ENCODE data around the gene OSM.
"Not testable (repeated sequence)": the region's sequence is repeated elsewhere in the genome, so short reads cannot be mapped to it uniquely, and the experiment has no call there.

The OSM gene

DNA sequence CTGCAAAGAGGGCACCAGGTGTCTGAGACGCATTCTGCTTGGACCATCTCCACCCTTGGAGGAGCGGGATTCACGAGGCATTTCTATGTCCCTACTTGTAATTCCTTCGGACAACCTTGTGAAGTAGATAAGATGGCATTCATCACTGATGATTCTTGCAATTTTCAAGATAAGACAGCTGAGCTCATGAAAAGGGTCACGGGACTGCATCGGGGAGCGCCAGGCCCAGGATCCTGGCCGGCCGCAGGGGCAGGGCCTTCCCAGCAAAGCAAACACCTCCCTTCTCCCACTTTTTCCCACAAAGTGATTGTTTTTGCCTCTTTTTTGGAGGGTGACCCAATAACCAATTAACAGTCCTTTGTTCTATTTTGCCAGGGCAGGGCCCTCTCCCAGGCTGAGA is 28.5 kb downstream of the OSM start:
- Histone ChIP-seq H3K27me3 (ENCODE audit: insufficient read depth, low read length) (no peaks in the 10 kb centered on the region), H3K36me3 (ENCODE audit: insufficient read depth, low read depth, low read length) (peaks cover 4% of the 10 kb centered on the region; the same call in 1 of the 2 replicates), H3K9ac (ENCODE audit: low read depth, low read length) (no peak overlapping the region), H3K9me3 (ENCODE audit: insufficient read depth, low read depth, low read length) (no peaks in the 10 kb centered on the region), H3K4me1 (ENCODE audit: insufficient read depth, low read length) (peaks cover 27% of the 10 kb centered on the region), H3K4me3 (ENCODE audit: low read length) (no peak overlapping the region), H3K27ac (ENCODE audit: low read length) (no peak overlapping the region)

DNA sequence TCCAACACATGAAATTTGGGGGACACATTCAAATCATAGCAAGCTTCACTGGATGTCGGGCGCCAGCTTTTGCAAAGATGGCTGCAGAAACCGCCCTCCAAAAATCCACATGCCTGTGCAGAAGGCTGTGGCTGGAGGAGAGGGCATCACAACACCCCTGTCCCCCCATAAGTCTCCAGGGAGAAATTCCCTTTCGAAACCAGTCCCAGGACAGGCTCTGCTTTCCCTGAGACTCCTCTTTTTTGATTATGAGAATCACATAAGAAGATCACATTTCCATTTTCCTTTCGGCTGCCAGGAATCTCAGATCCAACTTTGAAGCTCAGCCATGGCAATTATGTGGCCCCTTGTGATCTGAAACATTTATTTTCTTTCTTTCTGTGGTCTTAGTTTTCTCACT is 29.8 kb downstream of the OSM start:
- no peaks in the 10 kb centered on the region for H3K36me3 ChIP-seq (ENCODE audit: insufficient read depth, low read depth, low read length)
- H3K9ac ChIP-seq (ENCODE audit: low read depth, low read length), result no peak overlapping the region
- no peaks in the 10 kb centered on the region for H3K9me3 ChIP-seq (ENCODE audit: insufficient read depth, low read depth, low read length)
- no peaks in the 10 kb centered on the region for H3K27me3 ChIP-seq (ENCODE audit: insufficient read depth, low read length)
- no peak overlapping the region for H3K4me3 ChIP-seq (ENCODE audit: low read length)
- no peak overlapping the region for H3K27ac ChIP-seq (ENCODE audit: low read length)
- peaks cover 29% of the 10 kb centered on the region for H3K4me1 ChIP-seq (ENCODE audit: insufficient read depth, low read length)

DNA sequence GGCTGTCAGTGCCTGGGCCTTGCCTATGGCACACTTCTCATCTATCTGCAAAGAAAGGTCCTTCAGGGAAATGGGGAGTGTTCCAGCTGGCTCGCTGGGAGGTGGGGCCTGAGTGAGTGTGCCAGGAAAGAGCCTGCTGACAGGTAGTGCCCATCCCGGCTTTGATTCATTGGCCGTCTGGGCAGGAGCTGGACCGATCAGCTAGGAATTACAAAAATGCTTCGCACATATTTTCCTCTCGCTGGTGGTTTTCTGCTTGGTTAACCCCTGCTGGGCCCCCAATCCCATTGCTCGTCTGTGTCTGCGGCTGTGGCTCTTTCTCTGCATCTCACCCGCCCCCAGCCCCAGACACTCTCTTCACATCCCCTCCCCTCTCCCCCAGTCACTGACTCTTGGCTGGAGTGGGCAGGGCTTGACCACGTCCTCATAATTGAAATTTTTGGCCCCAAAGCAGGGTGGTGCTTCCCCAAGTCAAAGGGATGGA is 30.9 kb downstream of the OSM start:
- H3K4me1 ChIP-seq (ENCODE audit: insufficient read depth, low read length), result peaks cover 29% of the 10 kb centered on the region
- H3K4me3 ChIP-seq (ENCODE audit: low read length), result no peak overlapping the region
- no peak overlapping the region for H3K27ac ChIP-seq (ENCODE audit: low read length)

DNA sequence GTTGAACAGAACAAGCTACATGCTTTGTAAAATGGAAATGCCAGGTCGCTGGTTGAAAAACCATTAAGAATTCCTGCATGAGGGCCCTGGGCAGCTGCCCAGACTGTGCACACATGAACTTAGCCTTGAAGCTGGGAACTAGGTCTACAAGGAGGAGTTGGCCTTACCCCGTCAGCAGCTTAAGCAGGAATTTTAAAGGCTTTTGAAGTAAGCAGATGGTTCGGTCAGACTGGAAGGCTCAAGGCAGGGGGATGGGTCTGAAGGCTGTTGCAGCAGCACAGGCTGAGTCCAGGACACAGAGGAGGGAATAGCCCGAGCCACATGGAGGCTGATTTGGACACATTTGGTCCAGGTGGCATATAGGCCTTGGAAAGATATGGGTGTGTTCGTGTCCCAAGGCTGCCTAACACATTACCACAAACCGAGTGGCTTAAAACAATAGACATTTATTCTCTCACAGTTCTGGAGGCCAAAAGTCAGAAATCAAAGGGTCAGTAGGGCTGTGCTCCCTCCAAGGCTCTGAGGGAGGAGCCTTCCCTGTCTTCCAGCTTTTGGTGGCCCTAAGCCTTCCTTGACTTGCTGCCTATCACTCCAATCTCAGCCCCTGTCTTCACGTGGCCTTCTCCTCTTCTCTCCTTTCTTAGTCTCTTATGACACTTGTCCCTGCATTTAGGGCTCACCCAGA is 31.7 kb downstream of the OSM start:
- Histone ChIP-seq H3K4me3 (ENCODE audit: low read length) (no peak overlapping the region), H3K36me3 (ENCODE audit: insufficient read depth, low read depth, low read length) (no peaks in the 10 kb centered on the region), H3K9ac (ENCODE audit: low read depth, low read length) (no peak overlapping the region), H3K27ac (ENCODE audit: low read length) (no peak overlapping the region), H3K27me3 (ENCODE audit: insufficient read depth, low read length) (no peaks in the 10 kb centered on the region), H3K9me3 (ENCODE audit: insufficient read depth, low read depth, low read length) (no peaks in the 10 kb centered on the region), H3K4me1 (ENCODE audit: insufficient read depth, low read length) (peaks cover 29% of the 10 kb centered on the region)

More for the DNA sequence above, 30.9 kb downstream of the OSM start:
- H3K27me3 ChIP-seq (ENCODE audit: insufficient read depth, low read length), result no peaks in the 10 kb centered on the region
- no peaks in the 10 kb centered on the region for H3K36me3 ChIP-seq (ENCODE audit: insufficient read depth, low read depth, low read length)
- no peaks in the 10 kb centered on the region for H3K9me3 ChIP-seq (ENCODE audit: insufficient read depth, low read depth, low read length)
- no peak overlapping the region for H3K9ac ChIP-seq (ENCODE audit: low read depth, low read length)

DNA sequence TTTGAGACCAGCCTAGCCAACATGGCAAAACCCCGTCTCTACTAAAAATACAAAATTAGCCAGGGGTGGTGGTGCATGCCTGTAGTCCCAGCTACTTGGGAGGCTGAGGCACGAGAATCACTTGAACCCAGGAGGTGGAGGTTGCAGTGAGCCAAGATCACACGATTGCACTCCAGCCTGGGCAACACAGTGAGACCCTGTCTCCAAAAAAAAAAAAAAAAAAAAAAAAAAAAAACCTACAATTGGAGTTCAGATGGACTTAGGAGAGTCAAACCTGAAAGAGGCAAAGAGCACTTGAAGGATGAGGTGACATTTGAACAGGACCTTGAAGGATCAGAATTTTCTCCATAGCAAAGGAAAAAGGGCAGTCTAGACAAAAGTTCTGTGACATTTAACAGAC is 32.3 kb downstream of the OSM start:
- peaks cover 29% of the 10 kb centered on the region for H3K4me1 ChIP-seq (ENCODE audit: insufficient read depth, low read length)
- H3K27ac ChIP-seq (ENCODE audit: low read length), result not testable (repeated sequence)

DNA sequence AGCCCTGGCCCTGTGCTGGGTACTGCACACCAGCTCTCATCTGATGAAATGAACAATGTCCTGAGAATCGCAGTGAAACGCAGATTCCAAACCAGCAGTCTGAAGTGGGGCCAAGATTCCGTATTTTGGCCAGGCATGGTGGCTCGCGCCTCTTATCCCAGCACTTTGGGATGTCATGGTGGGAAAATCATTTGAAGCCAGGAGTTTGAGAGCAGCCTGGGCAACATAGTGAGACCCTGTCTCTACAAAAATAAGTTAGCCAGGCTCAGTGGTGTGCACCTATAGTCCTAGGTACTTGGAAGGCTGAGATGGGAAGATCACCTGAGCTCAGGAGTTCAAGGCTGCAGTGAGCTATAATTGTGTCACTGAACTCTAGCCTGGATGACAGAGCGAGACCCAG is 33.1 kb downstream of the OSM start:
- peaks cover 32% of the 10 kb centered on the region for H3K4me1 ChIP-seq (ENCODE audit: insufficient read depth, low read length)
- H3K27me3 ChIP-seq (ENCODE audit: insufficient read depth, low read length), result no peaks in the 10 kb centered on the region
- H3K36me3 ChIP-seq (ENCODE audit: insufficient read depth, low read depth, low read length), result no peaks in the 10 kb centered on the region
- no peak overlapping the region for H3K9ac ChIP-seq (ENCODE audit: low read depth, low read length)
- H3K9me3 ChIP-seq (ENCODE audit: insufficient read depth, low read depth, low read length), result no peaks in the 10 kb centered on the region
- H3K27ac ChIP-seq (ENCODE audit: low read length), result no peak overlapping the region
- no peak overlapping the region for H3K4me3 ChIP-seq (ENCODE audit: low read length)

More for the DNA sequence above, 32.3 kb downstream of the OSM start:
- not testable (repeated sequence) for H3K9ac ChIP-seq (ENCODE audit: low read depth, low read length); H3K9me3 ChIP-seq (ENCODE audit: insufficient read depth, low read depth, low read length); H3K4me3 ChIP-seq (ENCODE audit: low read length); H3K27me3 ChIP-seq (ENCODE audit: insufficient read depth, low read length); H3K36me3 ChIP-seq (ENCODE audit: insufficient read depth, low read depth, low read length)

DNA sequence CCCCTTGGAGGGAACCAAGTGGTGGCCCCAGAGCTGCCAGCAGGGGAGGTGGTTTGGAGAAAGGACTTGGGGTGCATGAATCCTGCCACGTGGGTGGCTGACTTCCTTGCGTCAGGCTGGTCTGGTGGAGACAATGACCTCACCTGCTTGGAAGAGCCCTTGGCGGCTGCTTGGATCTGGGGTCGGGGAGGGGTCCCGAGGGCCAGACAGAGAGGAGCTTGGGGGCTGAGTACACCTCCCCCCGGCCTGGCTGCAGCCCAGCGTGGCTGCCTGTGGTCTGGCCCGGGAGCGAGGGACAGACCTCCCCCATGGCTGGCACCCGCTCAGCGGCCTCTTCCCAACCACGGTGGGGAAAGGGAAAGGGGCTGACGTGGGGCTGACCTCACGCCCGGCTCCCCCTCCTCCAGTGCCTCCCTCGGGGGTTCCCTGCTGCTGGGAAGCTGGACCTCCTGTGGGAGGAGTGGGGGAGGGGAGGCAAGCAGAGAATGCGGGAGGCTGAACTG is 33.9 kb downstream of the OSM start:
- no peak overlapping the region for H3K4me3 ChIP-seq (ENCODE audit: low read length)
- H3K27me3 ChIP-seq (ENCODE audit: insufficient read depth, low read length), result no peaks in the 10 kb centered on the region
- H3K27ac ChIP-seq (ENCODE audit: low read length), result no peak overlapping the region
- peaks cover 26% of the 10 kb centered on the region for H3K4me1 ChIP-seq (ENCODE audit: insufficient read depth, low read length)
- H3K9ac ChIP-seq (ENCODE audit: low read depth, low read length), result no peak overlapping the region
- no peaks in the 10 kb centered on the region for H3K9me3 ChIP-seq (ENCODE audit: insufficient read depth, low read depth, low read length)
- H3K36me3 ChIP-seq (ENCODE audit: insufficient read depth, low read depth, low read length), result no peaks in the 10 kb centered on the region

DNA sequence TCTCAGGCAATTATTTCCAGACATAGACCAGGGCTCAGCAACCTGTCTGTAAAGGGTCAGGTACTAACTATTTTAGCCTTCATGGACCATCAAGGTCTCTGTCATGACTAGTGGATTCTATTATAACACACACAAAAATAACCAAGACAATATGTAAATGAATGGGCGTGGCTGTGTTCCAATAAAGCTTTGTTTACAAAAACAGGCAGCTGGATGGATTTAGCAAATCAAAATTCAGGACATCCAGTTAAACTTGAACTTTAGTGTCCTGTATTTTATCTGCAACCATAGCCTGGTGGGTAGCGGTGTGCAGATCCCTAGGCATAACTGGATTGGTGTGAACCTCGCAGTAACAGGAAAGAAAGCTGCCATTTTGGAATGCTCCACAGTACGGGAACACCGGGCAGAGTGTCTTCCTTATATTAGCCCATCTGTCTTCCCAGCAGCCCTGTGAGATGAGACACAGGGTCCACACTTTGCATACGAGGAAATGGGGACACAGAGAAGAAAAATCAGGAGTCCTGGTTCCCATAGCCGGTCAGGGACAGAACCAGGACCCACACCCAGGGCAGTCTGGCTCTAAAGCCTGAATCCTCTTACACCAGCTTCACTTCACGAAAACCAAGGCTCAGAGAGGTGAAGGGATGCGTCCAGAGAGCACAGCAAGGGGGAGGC is 35.7 kb downstream of the OSM start:
- H3K27me3 ChIP-seq (ENCODE audit: insufficient read depth, low read length), result no peaks in the 10 kb centered on the region
- no peak overlapping the region for H3K27ac ChIP-seq (ENCODE audit: low read length)
- no peak overlapping the region for H3K9ac ChIP-seq (ENCODE audit: low read depth, low read length)
- H3K4me1 ChIP-seq (ENCODE audit: insufficient read depth, low read length), result peaks cover 17% of the 10 kb centered on the region
- H3K4me3 ChIP-seq (ENCODE audit: low read length), result no peak overlapping the region
- no peaks in the 10 kb centered on the region for H3K36me3 ChIP-seq (ENCODE audit: insufficient read depth, low read depth, low read length)
- H3K9me3 ChIP-seq (ENCODE audit: insufficient read depth, low read depth, low read length), result no peaks in the 10 kb centered on the region

DNA sequence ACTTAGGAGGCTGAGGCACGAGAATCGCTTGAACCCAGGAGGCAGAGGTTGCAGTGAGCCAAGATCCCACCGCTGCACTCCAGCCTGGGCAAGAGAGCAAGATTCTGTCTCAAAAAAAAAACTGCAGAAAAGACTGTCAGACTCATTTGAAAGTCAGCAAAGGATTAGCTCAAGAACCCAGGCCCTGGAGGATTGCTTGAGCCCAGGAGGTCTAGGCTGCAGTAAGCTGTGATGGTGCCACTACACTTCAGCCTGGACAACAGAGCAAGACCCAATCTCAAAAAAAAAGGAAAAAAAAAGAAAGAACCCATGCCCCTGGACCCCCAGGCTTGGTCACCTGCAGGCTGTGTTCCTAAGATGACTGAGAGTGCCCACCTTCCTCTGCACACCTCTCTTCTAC is 36.3 kb downstream of the OSM start:
- Histone ChIP-seq H3K27me3 (ENCODE audit: insufficient read depth, low read length) (no peaks in the 10 kb centered on the region), H3K9ac (ENCODE audit: low read depth, low read length) (no peak overlapping the region), H3K9me3 (ENCODE audit: insufficient read depth, low read depth, low read length) (no peaks in the 10 kb centered on the region), H3K27ac (ENCODE audit: low read length) (no peak overlapping the region), H3K4me3 (ENCODE audit: low read length) (no peak overlapping the region), H3K36me3 (ENCODE audit: insufficient read depth, low read depth, low read length) (no peaks in the 10 kb centered on the region), H3K4me1 (ENCODE audit: insufficient read depth, low read length) (peaks cover 12% of the 10 kb centered on the region)

DNA sequence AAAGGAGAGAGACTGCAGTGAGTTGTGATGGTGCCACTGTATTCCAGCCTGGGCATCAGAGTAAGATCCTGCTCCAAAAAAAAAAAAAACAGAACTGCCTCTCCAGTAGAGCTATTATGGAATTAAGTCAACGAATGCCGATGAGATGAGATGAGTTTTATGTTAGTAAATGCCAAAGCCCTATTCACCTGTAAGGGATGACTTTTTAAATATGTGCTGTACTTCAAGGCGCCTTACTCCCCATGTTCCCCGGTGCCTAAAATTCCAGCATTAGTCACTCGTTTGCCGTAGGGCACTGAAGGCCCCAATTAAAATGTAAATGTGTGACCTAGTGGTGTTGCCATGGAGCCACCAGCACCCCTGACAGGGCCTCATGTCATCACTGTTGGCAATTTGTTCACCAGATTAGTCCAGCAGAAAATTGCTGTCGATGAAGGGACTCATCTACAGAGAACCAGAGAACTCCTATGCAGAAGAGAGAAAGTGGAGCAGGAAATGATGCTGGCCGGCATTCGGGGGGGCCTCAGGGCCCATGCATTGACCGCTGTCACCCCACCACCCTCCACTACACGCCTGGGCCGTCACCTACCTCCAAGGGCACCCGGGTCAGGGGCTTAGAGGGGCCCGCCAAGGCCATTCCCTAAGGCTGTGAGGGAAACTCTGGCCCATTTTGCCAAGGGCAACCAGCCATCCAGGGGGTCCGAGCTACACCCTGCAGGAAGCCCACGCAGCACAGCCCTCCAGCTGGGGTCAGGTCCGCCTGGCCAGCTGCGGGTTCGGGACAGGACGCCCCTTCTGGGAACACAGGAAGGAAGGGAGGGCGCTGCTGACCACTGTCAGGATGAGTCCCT is 37.9 kb downstream of the OSM start:
- H3K36me3 ChIP-seq (ENCODE audit: insufficient read depth, low read depth, low read length), result no peaks in the 10 kb centered on the region
- peaks cover 6% of the 10 kb centered on the region for H3K4me1 ChIP-seq (ENCODE audit: insufficient read depth, low read length)
- no peaks in the 10 kb centered on the region for H3K27me3 ChIP-seq (ENCODE audit: insufficient read depth, low read length)
- no peak overlapping the region for H3K4me3 ChIP-seq (ENCODE audit: low read length)
- no peak overlapping the region for H3K9ac ChIP-seq (ENCODE audit: low read depth, low read length)
- no peak overlapping the region for H3K27ac ChIP-seq (ENCODE audit: low read length)
- no peaks in the 10 kb centered on the region for H3K9me3 ChIP-seq (ENCODE audit: insufficient read depth, low read depth, low read length)

DNA sequence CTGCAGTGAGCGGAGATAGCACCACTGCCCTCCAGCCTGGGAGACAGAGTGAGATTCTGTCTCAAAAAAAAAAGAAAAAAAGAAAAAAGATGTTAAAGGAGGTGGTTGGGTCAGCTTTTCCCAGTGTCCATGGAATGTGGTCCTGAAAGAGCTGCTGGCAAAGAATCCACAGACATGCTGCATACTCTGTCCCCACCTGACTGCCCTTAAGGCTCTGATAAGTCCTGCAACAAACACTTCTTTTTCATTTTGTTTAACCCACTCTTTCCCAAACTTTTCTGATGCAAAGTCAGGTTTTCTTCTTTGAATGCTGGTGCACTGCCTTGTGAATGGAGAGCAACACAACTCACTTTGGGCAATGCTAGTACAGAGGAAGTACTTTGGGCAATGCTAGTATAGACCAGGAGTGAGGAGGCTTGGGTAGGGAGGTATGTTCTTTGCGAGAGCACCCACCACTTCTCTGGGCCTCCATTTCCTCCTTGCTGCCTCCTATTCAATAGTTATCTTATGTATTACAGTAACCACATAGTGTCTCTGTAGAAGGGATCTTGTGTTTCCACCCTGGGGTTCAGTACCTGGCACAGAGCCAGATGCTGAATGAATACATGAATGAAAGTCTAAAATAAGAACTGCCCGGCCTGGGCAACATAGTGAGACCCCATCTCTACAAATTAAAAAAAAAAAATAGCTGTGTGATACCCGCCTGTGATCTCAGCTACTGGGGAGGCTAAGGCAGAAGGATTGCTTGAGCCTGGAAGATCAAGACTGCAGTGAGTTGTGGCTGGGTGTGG is 39.0 kb downstream of the OSM start:
- Histone ChIP-seq H3K27ac (ENCODE audit: low read length) (no peak overlapping the region), H3K9ac (ENCODE audit: low read depth, low read length) (no peak overlapping the region), H3K27me3 (ENCODE audit: insufficient read depth, low read length) (no peaks in the 10 kb centered on the region), H3K36me3 (ENCODE audit: insufficient read depth, low read depth, low read length) (no peaks in the 10 kb centered on the region), H3K4me3 (ENCODE audit: low read length) (no peak overlapping the region), H3K9me3 (ENCODE audit: insufficient read depth, low read depth, low read length) (no peaks in the 10 kb centered on the region), H3K4me1 (ENCODE audit: insufficient read depth, low read length) (peaks cover 3% of the 10 kb centered on the region)
